Stimulated activated CD4-positive, alpha-beta T cell treated with anti-CD3 and anti-CD28 coated beads, Interleukin-1b, Interleukin-23, amount 100 ng/mL, for 24 hours (primary cell): Measurements from ENCODE around the gene AGT.
"Not testable (repeated sequence)": the region's sequence is repeated elsewhere in the genome, so short reads cannot be mapped to it uniquely, and the experiment has no call there.

Source experiments
- DNase-seq, 4 experiments: peaks; one replicate each; pipeline ENCODE4 v3.0.0-alpha.2; 2020; ENCODE audit warnings: low read depth in 4 of 4, low spot score in 1 of 4

The AGT gene

GRCh38 chr1:230744382-230744781 is 30.5 kb upstream of the AGT start:
- DNase-seq: no peak

DNA sequence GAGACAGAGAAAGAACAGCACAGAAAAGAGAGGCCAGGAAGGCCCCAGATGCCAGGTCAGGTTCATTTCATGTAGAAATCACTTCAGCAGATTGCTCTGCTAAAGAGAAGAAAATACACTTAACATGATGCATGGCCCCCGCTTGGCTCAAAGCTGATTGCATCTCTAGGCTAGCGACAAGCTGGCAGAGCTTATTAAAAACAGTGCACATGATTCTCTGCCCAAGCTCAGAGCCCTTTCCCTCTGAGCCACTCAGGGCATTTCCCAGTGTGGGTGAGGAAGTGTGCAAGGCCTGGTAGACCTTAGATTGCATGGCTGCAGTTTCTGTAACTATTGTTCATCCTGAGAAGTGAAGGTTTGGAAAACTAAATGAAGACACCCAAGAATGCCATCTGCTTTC is 30.0 kb upstream of the AGT start:
- no peak for DNase-seq

DNA sequence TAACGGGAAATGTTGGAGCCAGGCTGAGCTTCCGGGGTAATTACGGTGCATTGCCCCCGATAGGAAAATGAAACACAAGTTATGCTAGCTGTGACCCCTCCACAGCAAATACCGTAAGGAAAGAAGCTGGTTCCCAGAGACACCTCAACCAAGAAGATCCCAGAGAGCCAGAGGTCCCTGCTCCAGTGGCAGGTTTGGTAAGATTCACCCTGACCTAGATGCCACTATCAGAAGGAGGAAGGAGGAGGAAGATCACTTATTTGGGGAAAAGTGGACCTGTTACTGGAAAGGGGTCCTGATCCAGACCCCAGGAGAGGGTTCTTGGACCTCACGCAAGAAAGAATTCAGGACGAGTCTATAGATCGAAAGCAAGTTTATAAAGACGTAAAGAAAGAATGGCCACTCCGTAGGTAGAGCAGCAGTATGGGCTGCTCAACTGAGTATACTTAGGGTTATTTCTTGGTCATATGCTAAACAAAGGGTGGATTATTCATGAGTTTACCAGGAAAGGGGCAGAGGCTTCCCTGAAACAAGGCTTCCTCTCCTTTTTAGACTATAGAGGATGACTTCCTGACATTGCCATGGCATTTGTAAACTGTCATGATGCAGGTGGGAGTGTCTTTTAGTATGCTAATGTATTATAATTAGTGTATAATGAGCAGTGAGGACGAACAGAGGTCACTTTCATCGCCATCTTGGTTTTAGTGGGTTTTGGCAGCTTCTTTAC is 25.8 kb upstream of the AGT start:
- DNase-seq: no peak

GRCh38 chr1:230737622-230738262 is 23.8 kb upstream of the AGT start:
- DNase-seq: no peak

DNA sequence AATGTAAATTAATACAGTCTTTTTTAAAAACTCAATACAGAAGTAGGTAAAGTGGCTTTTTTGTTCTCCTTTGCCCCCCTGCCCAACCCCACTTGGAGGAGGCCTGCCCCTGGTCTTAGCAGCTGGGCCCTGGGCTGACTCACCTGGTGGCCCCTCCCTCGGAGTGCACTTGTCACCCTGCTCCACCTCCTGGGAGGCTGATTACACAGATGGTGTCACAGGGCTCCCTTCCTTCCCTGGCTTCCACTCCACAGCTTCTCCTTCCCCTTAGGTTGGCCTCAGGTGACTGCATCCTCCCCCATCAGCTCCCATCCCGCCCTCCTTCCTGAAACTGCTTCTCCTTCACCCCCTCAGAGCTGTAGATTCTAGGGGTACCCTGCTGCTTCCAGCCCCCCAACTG is 21.5 kb upstream of the AGT start:
- DNase-seq: no peak

- no peak for DNase-seq
These were observed 17.1 kb upstream of the AGT start for GRCh38 chr1:230730977-230731376.

- DNase-seq: no peak
These were observed 14.9 kb upstream of the AGT start for GRCh38 chr1:230728710-230729392.

DNA sequence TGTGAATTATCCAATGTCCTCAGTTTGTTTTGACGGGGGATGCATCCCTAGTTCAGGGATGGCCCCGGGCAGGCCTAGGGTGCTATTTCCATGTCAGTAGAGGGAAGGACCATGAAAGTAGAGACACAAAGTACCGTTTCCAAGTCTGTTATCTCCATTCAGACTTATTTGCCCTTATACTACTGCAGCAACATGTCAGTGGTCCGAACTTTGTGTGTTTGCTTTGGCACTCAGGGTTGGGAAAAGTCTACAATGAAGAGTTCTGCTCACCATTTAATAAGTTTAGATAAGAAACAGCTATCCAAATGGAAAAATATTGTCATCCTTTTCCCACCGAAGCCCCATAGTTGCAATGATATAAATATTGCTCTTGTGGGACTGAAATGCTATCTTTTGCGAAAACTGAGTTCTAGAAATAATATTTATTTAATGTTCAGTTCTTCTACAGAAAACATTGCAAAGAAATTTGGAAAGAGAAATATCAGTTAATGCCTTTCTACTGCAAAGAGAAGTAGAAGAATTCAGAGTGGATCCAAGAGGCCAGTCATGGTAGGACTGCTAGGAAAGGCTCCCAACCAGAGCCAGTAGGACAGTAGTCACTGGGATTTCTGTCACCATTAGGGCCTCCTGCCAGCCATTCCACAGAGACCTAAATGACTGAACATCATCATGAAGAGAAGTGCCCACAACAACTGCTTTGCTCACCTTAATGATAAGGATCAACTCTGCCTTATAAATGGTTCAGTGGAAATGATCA is 11.5 kb upstream of the AGT start:
- DNase-seq: no peak

- not testable (repeated sequence) for DNase-seq
These were observed 8.1 kb upstream of the AGT start for GRCh38 chr1:230721849-230722522.

DNA sequence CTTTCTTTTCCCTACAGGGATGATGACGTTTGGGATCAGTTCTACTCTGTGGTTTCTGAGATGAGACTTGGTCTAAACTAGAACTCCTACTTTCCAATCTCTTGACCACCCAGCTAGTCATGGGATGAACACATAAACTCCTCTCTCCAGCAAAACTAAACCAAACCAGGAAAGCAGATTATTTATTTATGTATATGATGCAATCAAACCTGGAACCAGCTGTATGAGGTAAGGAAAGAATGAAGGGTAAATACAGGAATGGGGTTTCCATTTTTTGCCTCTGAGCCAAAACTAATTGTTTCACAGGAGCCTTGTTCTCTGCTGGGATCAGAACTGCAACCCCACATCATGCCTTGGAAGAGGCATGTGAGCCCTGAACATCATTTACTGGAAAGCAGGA is 3.3 kb upstream of the AGT start:
- DNase-seq: no peak

GRCh38 chr1:230716453-230716852 is 2.5 kb upstream of the AGT start:
- not testable (repeated sequence) for DNase-seq

- no peak for DNase-seq
These were observed 1.6 kb upstream of the AGT start for GRCh38 chr1:230715510-230715909.

DNA sequence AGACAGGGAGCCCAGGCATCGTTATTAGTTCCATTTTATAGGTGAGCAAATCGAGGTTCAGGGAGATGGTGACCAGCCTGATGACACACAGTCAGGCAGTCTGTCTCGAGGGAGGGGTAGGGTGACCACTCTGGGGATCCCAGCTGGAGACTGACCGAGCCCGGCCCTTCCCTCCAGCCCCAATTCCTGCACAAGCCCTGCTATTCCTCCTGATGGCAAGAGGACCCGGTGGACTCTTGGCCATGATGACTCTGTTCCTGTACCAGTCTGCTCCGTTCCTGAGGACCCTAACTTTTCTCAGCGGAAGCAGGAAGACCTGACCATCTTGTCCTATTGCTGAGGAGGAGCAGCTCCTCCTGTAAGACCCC is 391 bp downstream of the AGT start:
- DNase-seq: no peak

- DNase-seq: no peak
These were observed 784 bp downstream of the AGT start for GRCh38 chr1:230713138-230713537.

DNA sequence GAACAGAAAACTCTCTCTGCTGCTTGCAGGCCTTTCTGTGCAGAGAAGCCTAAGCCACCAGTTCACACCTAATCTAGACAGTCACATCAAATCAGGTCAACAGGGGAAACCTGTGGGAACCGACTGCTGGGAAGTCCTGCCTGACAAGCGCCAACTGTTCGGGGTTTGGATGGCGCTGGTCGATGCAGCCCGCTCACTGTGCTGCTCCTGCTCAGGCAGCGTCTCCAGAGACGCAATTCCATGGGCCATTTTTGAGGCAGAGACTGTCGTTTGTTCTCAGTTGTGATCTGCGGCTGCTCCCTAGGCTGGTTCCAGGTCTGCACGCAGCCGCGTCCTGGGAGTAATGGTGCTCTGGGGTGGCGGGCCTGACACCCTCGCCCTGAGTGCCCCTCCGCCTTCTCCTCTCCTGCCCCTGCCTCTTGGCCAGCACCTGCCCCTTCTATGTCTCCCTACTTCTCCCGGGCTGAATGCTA is 1.4 kb downstream of the AGT start:
- no peak for DNase-seq

DNA sequence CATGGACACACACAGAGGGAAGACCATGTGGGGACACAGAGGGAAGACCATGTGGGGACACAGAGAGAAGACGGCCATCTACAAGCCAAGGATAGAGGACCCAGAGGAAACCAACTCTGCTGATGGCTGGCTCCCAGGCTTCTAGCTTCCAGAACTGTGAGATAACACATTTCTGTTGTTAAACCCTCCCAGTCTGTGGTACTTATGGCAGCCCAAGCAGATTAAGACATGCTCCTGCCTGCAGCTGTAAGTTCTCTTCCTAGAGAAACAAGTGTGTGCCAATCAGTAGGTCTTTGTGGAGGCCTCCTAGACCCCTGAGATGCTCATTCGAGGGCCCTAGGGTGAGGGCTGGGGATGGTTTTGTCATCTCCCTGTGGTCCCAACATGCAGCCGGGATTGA is 2.7 kb downstream of the AGT start:
- DNase-seq: no peak

DNA sequence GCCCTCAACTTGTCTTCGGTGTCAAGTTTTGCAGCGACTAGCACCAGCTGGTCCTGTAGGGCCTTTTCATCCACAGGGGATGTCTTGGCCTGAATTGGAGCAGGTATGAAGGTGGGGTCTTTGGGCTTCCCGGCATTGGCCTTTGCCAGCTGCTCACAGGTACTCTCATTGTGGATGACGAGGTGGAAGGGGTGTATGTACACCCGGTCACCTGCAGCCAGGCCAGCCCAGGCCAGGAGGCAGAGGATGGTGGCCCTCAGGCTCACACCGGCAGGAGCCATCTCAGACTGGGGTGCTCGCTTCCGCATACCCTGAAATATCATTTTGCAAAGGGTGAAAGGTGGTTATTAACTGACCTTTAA is 3.4 kb downstream of the AGT start:
- DNase-seq: no peak

- DNase-seq: no peak
These were observed 4.0 kb downstream of the AGT start for GRCh38 chr1:230709619-230710542.

DNA sequence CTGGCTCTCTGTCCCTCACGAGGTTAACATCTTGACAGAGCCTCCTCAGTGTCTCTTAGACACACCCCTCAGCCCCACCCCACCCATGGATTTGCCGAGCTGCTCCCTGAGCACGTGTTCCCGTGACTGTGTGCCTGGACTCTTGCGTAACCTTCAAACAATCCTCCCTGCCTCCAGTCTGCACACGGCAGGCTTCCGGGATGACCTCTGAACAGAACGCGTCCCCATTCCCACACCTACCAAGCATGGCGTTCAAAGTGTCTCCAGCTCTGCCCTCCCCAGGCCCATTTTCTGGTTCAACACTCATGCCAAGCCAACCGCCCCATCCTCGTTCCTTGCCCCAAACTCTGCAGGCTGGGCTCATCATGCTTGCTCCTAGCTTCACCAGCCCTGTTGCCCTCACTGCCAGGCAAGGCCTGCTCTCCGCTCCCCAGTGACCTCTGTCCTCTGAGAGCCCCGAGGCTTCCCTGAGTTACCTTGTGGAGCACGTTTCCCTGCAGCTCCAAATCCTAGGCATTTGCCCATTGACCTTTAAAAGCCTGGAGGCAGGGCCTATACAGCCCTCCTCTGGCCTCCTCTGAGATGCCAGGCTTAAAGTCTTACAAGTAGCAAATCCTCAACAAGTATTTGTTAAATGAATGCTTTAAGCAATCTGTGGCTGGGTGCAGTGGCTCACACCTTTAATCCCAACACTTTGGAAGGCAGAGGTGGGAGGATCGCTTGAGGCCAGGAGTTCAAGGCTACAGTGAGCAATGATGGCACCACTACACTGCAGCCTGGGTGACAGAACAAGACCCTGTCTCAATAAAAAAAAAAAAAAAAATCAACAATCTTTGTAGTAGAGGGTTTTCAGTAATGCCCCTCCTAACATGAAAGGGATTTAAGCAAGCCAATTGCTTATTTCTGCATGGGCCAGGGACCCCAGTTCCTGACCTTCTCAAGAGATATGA is 5.0 kb downstream of the AGT start:
- DNase-seq: no peak
